ENCODE measurements around the gene SEC63. TPM values are rescaled to one million over a fixed set of nuclear protein-coding genes. Genes with fewer than 3 reads are reported as not detected.

Gene SEC63
- total RNA-seq, 1 experiment from 2014 or later, result 86.2 TPM

GRCh38 chr6:107869871-107870270, 88.1 kb downstream of the SEC63 start:
- Histone ChIP-seq H3K23me2 (ENCODE audit: insufficient read length, low read depth, low read length, poor library complexity, severe bottlenecking) (no peaks in the 10 kb centered on the region), H2BK20ac (ENCODE audit: low read depth, low read length, poor library complexity, severe bottlenecking) (no peak overlapping the region), H2BK15ac (ENCODE audit: low read depth, low read length) (no peak overlapping the region), H2BK12ac (ENCODE audit: insufficient read length, low read depth, low read length) (no peak overlapping the region), H4K20me1 (ENCODE audit: control insufficient read depth, insufficient read depth, insufficient read length) (no peaks in the 10 kb centered on the region), H3K56ac (ENCODE audit: insufficient read length, low read depth, low read length) (no peak overlapping the region), H4K5ac (ENCODE audit: insufficient read length, low read depth, low read length) (no peak overlapping the region), H2BK120ac (ENCODE audit: low read depth, low read length, poor library complexity, severe bottlenecking) (no peak overlapping the region), H4K91ac (ENCODE audit: insufficient read length, low read depth, low read length) (no peak overlapping the region), H2AFZ (ENCODE audit: low read length) (no peak overlapping the region), H3K18ac (ENCODE audit: insufficient read length, low read depth, low read length) (no peak overlapping the region), H4K8ac (replicated peaks; ENCODE audit: insufficient read length, low read depth, low read length) (no peak overlapping the region), H3K4ac (ENCODE audit: low read depth, low read length) (no peak overlapping the region), H3K27me3 (ENCODE audit: insufficient read depth, low read length) (no peaks in the 10 kb centered on the region), H3T11ph (ENCODE audit: low read length) (no peak overlapping the region), H2AK5ac (ENCODE audit: insufficient read length, low read length) (no peak overlapping the region), H3K14ac (ENCODE audit: insufficient read depth, low read length) (no peak overlapping the region), H3K79me1 (ENCODE audit: insufficient read depth, low read depth, low read length, poor library complexity, severe bottlenecking) (no peaks in the 10 kb centered on the region), H3K23ac (ENCODE audit: insufficient read length, low read depth, low read length) (no peak overlapping the region), H3K9me3 (ENCODE audit: control insufficient read depth, low read depth, low read length) (no peaks in the 10 kb centered on the region), H3K4me1 (ENCODE audit: insufficient read depth, low read length) (peaks cover 2% of the 10 kb centered on the region; the same call in 1 of the 2 replicates), H3K9ac (ENCODE audit: extremely low read depth, insufficient read length, low read length) (no peak overlapping the region), H3K79me2 (ENCODE audit: insufficient read depth, low read length) (no peaks in the 10 kb centered on the region), H2BK5ac (ENCODE audit: insufficient read length, low read length) (no peak overlapping the region), H3K27ac (ENCODE audit: insufficient read length, low read depth, low read length) (no peak overlapping the region), H3K4me2 (ENCODE audit: insufficient read depth, insufficient read length, low read length) (no peak overlapping the region)
- Mint-ChIP-seq H3K27ac (peak overlapping the region; percentile 54 to 96 (median 90); a peak in 4 of 7 replicates), H3K4me1 (peaks cover 41 to 47% of the 10 kb centered on the region in 2 experiments), H3K27me3 (ENCODE audit: low read depth) (no peaks in the 10 kb centered on the region), H3K4me3 (no peak overlapping the region), H3K9me3 (no peaks in the 10 kb centered on the region), H3K36me3 (ENCODE audit: insufficient read depth in 1 of 3, low read depth in 3 of 3) (peaks cover 11 to 16% (median 14%) of the 10 kb centered on the region in 3 experiments; a peak in 6 of 7 replicates)
- DNase-seq, result no peak
- no CpG with 5 or more reads among the region's 1 CpG for WGBS (ENCODE audit: extremely low coverage, insufficient read length, low lambda C conversion rate)
- peak; percentile 25; the same call in 1 of the 3 replicates for TF ChIP-seq CTCF (conservative IDR thresholded peaks at IDR 0.05)

Data from H9 (cell line).